Measurements from ENCODE around the gene NCKAP5. TPM values are rescaled to one million over a fixed set of nuclear protein-coding genes. Genes with fewer than 3 reads are reported as not detected.

Gene NCKAP5
- total RNA-seq, 2 donors from 2014 or later = 2.0 to 7.1 TPM

GRCh38 chr2:133418021-133418420 lies 150.2 kb downstream of the NCKAP5 start:
- H3K4me3 ChIP-seq = no peak overlapping the region
- no peak for DNase-seq (ENCODE audit: low spot score)
- TF ChIP-seq POLR2AphosphoS5 (IDR thresholded peaks at IDR 0.05) (no peak), CTCF (IDR thresholded peaks at IDR 0.05) (no peak), POLR2A (IDR thresholded peaks at IDR 0.05) (no peak)
- WGBS = 86% methylated on average over 2 of the region's 2 CpGs
- no peaks in the 10 kb centered on the region for H3K36me3 ChIP-seq
- intact Hi-C loops (cut with DNase I) = no loop called here
- H3K27me3 ChIP-seq (replicated peaks; ENCODE audit: insufficient read depth) = no peaks in the 10 kb centered on the region
- no peaks in the 10 kb centered on the region for H3K9me3 ChIP-seq
- H3K27ac ChIP-seq = no peak overlapping the region
- H3K4me1 ChIP-seq (replicated peaks) = no peaks in the 10 kb centered on the region

- TF ChIP-seq CTCF (IDR thresholded peaks at IDR 0.05) (no peak), POLR2A (IDR thresholded peaks at IDR 0.05) (no peak), POLR2AphosphoS5 (IDR thresholded peaks at IDR 0.05) (no peak)
- 87% methylated on average over 4 of the region's 4 CpGs for WGBS
- H3K4me3 ChIP-seq = no peak overlapping the region
- no peak overlapping the region for H3K27ac ChIP-seq
- no peak for DNase-seq (ENCODE audit: low spot score)
- intact Hi-C loops (cut with DNase I) = no loop called here
- H3K27me3 ChIP-seq (replicated peaks; ENCODE audit: insufficient read depth) = no peaks in the 10 kb centered on the region
- H3K9me3 ChIP-seq = no peaks in the 10 kb centered on the region
- no peaks in the 10 kb centered on the region for H3K36me3 ChIP-seq
- H3K4me1 ChIP-seq (replicated peaks) = no peaks in the 10 kb centered on the region
Observed at GRCh38 chr2:133417415-133417814, 150.8 kb downstream of the NCKAP5 start.

GRCh38 chr2:133416736-133417135 lies 151.5 kb downstream of the NCKAP5 start:
- no peaks in the 10 kb centered on the region for H3K27me3 ChIP-seq (replicated peaks; ENCODE audit: insufficient read depth)
- TF ChIP-seq CTCF (IDR thresholded peaks at IDR 0.05) = no peak
- TF ChIP-seq POLR2AphosphoS5 (IDR thresholded peaks at IDR 0.05) = no peak
- TF ChIP-seq POLR2A (IDR thresholded peaks at IDR 0.05) = no peak
- no peak overlapping the region for H3K27ac ChIP-seq
- no peak overlapping the region for H3K4me3 ChIP-seq
- WGBS = 68% methylated on average over 4 of the region's 4 CpGs
- no peaks in the 10 kb centered on the region for H3K9me3 ChIP-seq
- H3K36me3 ChIP-seq = no peaks in the 10 kb centered on the region
- H3K4me1 ChIP-seq (replicated peaks) = no peaks in the 10 kb centered on the region
- intact Hi-C loops (cut with DNase I) = no loop called here
- no peak for DNase-seq (ENCODE audit: low spot score)

GRCh38 chr2:133416146-133416545 lies 152.1 kb downstream of the NCKAP5 start:
- intact Hi-C loops (cut with DNase I) = no loop called here
- Histone ChIP-seq H3K4me1 (replicated peaks) (no peaks in the 10 kb centered on the region), H3K4me3 (no peak overlapping the region), H3K36me3 (no peaks in the 10 kb centered on the region), H3K27me3 (replicated peaks; ENCODE audit: insufficient read depth) (no peaks in the 10 kb centered on the region), H3K9me3 (no peaks in the 10 kb centered on the region), H3K27ac (no peak overlapping the region)
- 80% methylated on average over 2 of the region's 2 CpGs for whole genome bisulfite sequencing
- TF ChIP-seq POLR2A (IDR thresholded peaks at IDR 0.05) (no peak), POLR2AphosphoS5 (IDR thresholded peaks at IDR 0.05) (no peak), CTCF (IDR thresholded peaks at IDR 0.05) (no peak)
- no peak for DNase-seq (ENCODE audit: low spot score)

GRCh38 chr2:133415210-133415876 lies 152.9 kb downstream of the NCKAP5 start:
- H3K27me3 ChIP-seq (replicated peaks; ENCODE audit: insufficient read depth) = no peaks in the 10 kb centered on the region
- DNase-seq (ENCODE audit: low spot score) = no peak
- no peaks in the 10 kb centered on the region for H3K4me1 ChIP-seq (replicated peaks)
- H3K27ac ChIP-seq = no peak overlapping the region
- WGBS = 98% methylated on average over 3 of the region's 3 CpGs
- H3K4me3 ChIP-seq = no peak overlapping the region
- TF ChIP-seq CTCF (IDR thresholded peaks at IDR 0.05) = no peak
- TF ChIP-seq POLR2A (IDR thresholded peaks at IDR 0.05) = no peak
- no peak for TF ChIP-seq POLR2AphosphoS5 (IDR thresholded peaks at IDR 0.05)
- no peaks in the 10 kb centered on the region for H3K9me3 ChIP-seq
- intact Hi-C loops (cut with DNase I) = no loop called here
- H3K36me3 ChIP-seq = no peaks in the 10 kb centered on the region

Measured in prostate gland (tissue), 2 donors.